Activated T-helper 1 cell treated with Interleukin-2 at 50 U/mL for 16 hours (primary cell): ENCODE data around the gene GNAT1.

Source experiments
- DNase-seq: peaks from one replicate; pipeline ENCODE4 v3.0.0-alpha.2; 2020; ENCODE audit warnings: low read depth

GNAT1 gene

GRCh38 chr3:50163572-50164455, 27.6 kb upstream of the GNAT1 start:
- no peak for DNase-seq

- no peak for DNase-seq
Measured at GRCh38 chr3:50164481-50164880, 26.9 kb upstream of the GNAT1 start.

GRCh38 chr3:50164984-50165909, 26.2 kb upstream of the GNAT1 start:
- no peak for DNase-seq

- no peak for DNase-seq
Measured at GRCh38 chr3:50165910-50166538, 25.4 kb upstream of the GNAT1 start.

GRCh38 chr3:50166620-50167019, 24.8 kb upstream of the GNAT1 start:
- DNase-seq: no peak

GRCh38 chr3:50167069-50167840, 24.2 kb upstream of the GNAT1 start:
- no peak for DNase-seq

GRCh38 chr3:50167841-50168209, 23.6 kb upstream of the GNAT1 start:
- DNase-seq: no peak

GRCh38 chr3:50168388-50168787, 23.0 kb upstream of the GNAT1 start:
- DNase-seq: no peak

GRCh38 chr3:50168791-50169190, 22.6 kb upstream of the GNAT1 start:
- DNase-seq: no peak

- DNase-seq: no peak
Measured at GRCh38 chr3:50169232-50169832, 22.1 kb upstream of the GNAT1 start.

- DNase-seq: no peak
Measured at GRCh38 chr3:50169858-50170257, 21.6 kb upstream of the GNAT1 start.

GRCh38 chr3:50170689-50171088, 20.7 kb upstream of the GNAT1 start:
- no peak for DNase-seq

GRCh38 chr3:50171540-50172301, 19.7 kb upstream of the GNAT1 start:
- DNase-seq: no peak

- DNase-seq: no peak
Measured at GRCh38 chr3:50172626-50173220, 18.7 kb upstream of the GNAT1 start.

- DNase-seq: no peak
Measured at GRCh38 chr3:50173685-50174516, 17.5 kb upstream of the GNAT1 start.

- no peak for DNase-seq
Measured at GRCh38 chr3:50174517-50174895, 16.9 kb upstream of the GNAT1 start.

GRCh38 chr3:50174947-50175524, 16.4 kb upstream of the GNAT1 start:
- no peak for DNase-seq

- no peak for DNase-seq
Measured at GRCh38 chr3:50177346-50177745, 14.1 kb upstream of the GNAT1 start.

GRCh38 chr3:50179710-50180109, 11.7 kb upstream of the GNAT1 start:
- no peak for DNase-seq
